Left renal pelvis (tissue), 4 donors: ENCODE results near the gene MBP. TPM values are rescaled to one million over a fixed set of nuclear protein-coding genes. Genes with fewer than 3 reads are reported as not detected.

Experiments
- DNase-seq, 4 donors: peaks; one replicate each; pipeline ENCODE4 v3.0.0-alpha.2; 2013; ENCODE audit warnings: low read depth in 4 of 4, low spot score in 3 of 4
- polyA plus RNA-seq, 4 donors: library from polyadenylated mRNA; unstranded; fragments of 120-200 nt; gene quantifications; one replicate each; pipeline ENCODE4 v1.2.1, GENCODE V29; 2013; ENCODE audit not compliant: insufficient read length in 4 of 4

MBP gene
- polyA plus RNA-seq, result 10 to 100 TPM; 13.3 to 23.1 (median 20.1) TPM

- DNase-seq, result no peak
Measured at GRCh38 chr18:77132369-77133050, at the start of gene MBP. TSS of gene MBP (minus strand) at chr18:77132783. CDS start at chr18:77105261, 27,522 bp downstream.

- DNase-seq, result no peak
Measured at GRCh38 chr18:77181950-77182707, 49.5 kb upstream of the MBP start.

- DNase-seq, result no peak
Measured at GRCh38 chr18:77178559-77178958, 46.0 kb upstream of the MBP start.

- no peak for DNase-seq
Measured at GRCh38 chr18:77177009-77177408, 44.4 kb upstream of the MBP start.

- DNase-seq, result no peak
Measured at GRCh38 chr18:77173275-77174030, 40.9 kb upstream of the MBP start.

- DNase-seq, result no peak
Measured at GRCh38 chr18:77170890-77171410, 38.4 kb upstream of the MBP start.

GRCh38 chr18:77168811-77169311 lies 36.3 kb upstream of the MBP start:
- no peak for DNase-seq

- no peak for DNase-seq
Measured at GRCh38 chr18:77167251-77167650, 34.7 kb upstream of the MBP start.

GRCh38 chr18:77166523-77166922 lies 33.9 kb upstream of the MBP start:
- no peak for DNase-seq

GRCh38 chr18:77165503-77166188 lies 33.1 kb upstream of the MBP start:
- DNase-seq, result no peak

- no peak for DNase-seq
Measured at GRCh38 chr18:77164763-77165485, 32.3 kb upstream of the MBP start.

GRCh38 chr18:77164026-77164425 lies 31.4 kb upstream of the MBP start:
- no peak for DNase-seq

- DNase-seq, result no peak
Measured at GRCh38 chr18:77162580-77162979, 30.0 kb upstream of the MBP start.

- DNase-seq, result no peak
Measured at GRCh38 chr18:77161961-77162360, 29.4 kb upstream of the MBP start.

- no peak for DNase-seq
Measured at GRCh38 chr18:77161383-77161782, 28.8 kb upstream of the MBP start.

GRCh38 chr18:77160515-77160914 lies 27.9 kb upstream of the MBP start:
- no peak for DNase-seq

GRCh38 chr18:77157312-77157711 lies 24.7 kb upstream of the MBP start:
- no peak for DNase-seq

GRCh38 chr18:77155031-77155430 lies 22.4 kb upstream of the MBP start:
- no peak for DNase-seq

GRCh38 chr18:77153404-77153803 lies 20.8 kb upstream of the MBP start:
- DNase-seq, result no peak
